GM19395 (cell line): ENCODE results near the gene NIPAL3.
"Not testable (repeated sequence)": the region's sequence is repeated elsewhere in the genome, so short reads cannot be mapped to it uniquely, and the experiment has no call there.

ENCODE experiments used
- ATAC-seq: cut with Tn5 transposase; IDR thresholded peaks from one replicate; pipeline ENCODE4 v1.9.1; 2021; ENCODE audit warnings: mild to moderate bottlenecking, moderate library complexity; ENCODE audit not compliant: unreplicated experiment

NIPAL3 gene

GRCh38 chr1:24420547-24420946 is 4.9 kb downstream of the NIPAL3 start:
- no peak for ATAC-seq

GRCh38 chr1:24421502-24421901 is 5.9 kb downstream of the NIPAL3 start:
- no peak for ATAC-seq

DNA sequence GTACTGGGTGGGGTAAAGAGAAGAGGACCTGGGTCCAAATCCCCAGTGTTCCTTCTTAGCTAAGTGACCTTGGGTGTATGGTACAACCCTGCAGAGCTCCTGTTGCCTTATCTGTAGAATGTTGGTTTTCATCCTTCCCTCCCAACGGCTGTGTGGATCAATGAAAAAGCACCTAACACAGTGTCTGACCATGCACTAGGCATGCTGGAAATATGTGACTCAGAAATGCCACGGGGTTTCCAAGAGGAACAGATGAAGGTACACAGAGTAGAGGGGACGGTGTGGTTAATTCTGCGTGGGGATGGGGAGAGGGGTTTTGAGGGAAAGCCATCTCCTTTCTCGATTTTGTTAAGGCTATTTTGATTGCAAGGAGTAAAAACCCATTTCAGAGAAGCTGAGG is 8.6 kb downstream of the NIPAL3 start:
- no peak for ATAC-seq

GRCh38 chr1:24424990-24425389 is 9.4 kb downstream of the NIPAL3 start:
- no peak for ATAC-seq

- ATAC-seq = no peak
These were observed 9.8 kb downstream of the NIPAL3 start for GRCh38 chr1:24425441-24425840.

- ATAC-seq = no peak
These were observed 10.3 kb downstream of the NIPAL3 start for GRCh38 chr1:24425922-24426321.

DNA sequence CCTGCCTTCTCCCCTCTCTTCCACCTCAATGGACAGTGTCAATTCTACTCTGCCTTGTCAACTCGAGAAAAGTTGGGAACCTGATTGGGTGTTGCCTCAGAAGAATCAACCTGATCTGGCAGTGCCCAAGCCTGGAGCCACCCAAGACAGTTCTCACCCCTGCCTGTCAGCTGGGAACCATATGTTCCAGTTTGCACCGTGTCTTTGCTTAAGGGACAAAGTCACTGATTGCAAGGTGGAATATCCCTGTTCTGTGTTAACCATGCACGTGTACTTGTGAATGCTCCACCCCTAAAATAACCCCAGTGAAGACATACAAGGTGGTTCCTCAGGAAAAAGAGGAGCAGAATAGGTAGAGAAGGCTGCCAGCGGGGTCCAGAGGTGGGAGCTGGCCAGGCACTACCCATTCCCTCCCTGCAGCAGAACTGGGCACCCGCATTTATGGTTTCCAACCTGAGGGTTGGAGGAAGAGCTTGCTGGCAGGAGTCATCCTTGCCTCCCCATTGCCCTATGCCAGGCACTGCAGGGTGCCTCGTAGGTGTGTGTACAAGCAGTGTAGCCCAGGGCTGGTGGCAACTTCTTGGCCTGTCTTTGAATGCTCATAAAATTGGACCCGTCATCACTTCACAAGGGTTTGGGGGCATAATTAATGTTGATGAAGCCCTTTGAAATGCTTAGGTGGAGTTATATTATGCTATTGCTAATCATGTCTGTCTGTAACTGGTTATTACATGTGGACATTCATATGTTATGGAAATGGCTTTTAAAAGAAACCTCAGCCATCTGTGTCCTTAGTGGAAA is 11.3 kb downstream of the NIPAL3 start:
- ATAC-seq = no peak

DNA sequence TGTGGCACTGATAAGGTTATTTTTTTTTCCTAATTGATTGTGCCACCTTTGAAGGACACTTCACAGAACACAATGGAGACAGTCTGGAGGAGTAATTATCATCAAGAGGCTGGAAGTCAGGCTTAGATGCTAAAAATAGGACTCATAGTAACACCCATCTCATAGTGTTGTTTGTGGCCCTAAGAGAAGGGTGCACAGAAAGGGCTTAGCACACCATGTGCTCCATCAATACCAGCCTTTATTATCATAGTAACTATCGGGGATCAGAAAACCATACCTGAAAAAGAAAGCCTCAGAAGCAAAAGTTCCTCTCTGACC is 11.9 kb downstream of the NIPAL3 start:
- ATAC-seq = no peak

DNA sequence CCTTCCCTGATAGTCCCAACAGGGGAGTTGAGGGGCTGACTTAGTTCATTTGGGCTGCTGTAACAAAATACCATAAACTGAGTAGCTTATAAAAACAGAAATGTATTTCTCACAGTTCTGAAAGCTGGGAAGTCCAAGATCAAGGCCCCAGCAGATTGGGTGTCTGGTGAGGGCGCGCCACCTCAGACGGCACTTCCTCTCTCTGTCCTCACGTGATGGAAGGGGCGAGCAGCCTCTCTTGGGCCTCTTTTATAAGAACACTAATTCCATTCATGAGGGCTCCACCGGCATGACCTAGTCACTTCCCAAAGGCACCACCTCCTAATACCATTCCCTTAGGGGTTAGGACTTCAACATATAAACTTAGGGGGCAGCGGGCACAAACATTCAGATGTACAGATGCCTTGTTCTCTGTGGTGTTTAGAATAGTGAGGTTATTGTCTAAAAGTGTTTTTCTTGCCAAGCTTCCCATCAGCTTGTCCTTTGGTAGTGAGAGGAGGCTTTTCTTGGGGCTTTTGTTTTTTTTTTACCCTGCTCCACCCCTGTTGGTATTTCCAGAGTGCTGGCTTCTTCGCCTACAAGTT is 20.3 kb downstream of the NIPAL3 start:
- ATAC-seq = no peak

- ATAC-seq = no peak
These were observed 22.2 kb downstream of the NIPAL3 start for GRCh38 chr1:24437631-24438396.

DNA sequence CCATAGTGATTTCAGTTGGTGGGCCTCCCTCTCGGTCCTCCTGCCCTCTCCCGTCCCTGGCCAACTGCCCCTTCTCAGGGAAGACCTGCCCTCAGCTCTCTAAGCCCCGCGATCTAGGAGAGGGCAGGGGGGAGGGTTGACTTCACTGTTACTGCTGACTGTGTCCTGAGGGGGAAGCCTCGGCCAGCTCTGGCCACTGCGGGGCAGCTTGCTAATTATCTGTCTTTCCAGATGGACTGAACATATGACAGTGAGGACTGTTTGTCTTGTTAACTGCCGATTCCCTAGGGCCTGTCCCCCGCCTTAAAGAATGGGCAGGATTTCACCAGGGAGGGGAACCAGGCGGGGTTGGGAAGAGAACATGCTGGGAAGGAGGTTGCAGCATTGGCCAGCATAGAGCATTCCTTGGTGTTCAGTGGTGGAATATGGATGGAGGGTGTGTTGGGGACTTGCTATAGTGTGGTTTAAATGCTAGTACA is 22.9 kb downstream of the NIPAL3 start:
- no peak for ATAC-seq

DNA sequence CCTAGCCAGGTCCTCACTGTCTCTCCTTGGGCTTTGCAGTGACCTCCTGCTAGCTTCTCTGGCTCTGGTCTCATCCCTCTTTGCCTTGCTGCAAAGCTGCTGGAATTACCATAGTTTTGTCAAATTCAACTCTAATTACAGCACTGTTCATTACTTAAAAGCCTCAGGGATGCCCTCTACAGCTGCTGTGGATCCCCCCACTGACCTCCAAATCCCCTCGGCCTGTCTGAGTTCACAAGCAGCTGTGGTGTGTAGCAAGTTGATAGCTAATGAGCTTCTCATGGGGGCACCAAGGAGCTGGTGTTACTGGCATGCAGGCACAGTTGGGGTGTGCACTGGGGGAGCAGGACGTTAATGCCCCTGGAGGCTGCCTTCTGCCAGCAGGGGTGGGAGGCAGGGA is 24.8 kb downstream of the NIPAL3 start:
- ATAC-seq = no peak

GRCh38 chr1:24441480-24441879 is 25.9 kb downstream of the NIPAL3 start:
- no peak for ATAC-seq

GRCh38 chr1:24441996-24442668 is 26.5 kb downstream of the NIPAL3 start:
- ATAC-seq = no peak

- no peak for ATAC-seq
These were observed 27.2 kb downstream of the NIPAL3 start for GRCh38 chr1:24442764-24443163.

DNA sequence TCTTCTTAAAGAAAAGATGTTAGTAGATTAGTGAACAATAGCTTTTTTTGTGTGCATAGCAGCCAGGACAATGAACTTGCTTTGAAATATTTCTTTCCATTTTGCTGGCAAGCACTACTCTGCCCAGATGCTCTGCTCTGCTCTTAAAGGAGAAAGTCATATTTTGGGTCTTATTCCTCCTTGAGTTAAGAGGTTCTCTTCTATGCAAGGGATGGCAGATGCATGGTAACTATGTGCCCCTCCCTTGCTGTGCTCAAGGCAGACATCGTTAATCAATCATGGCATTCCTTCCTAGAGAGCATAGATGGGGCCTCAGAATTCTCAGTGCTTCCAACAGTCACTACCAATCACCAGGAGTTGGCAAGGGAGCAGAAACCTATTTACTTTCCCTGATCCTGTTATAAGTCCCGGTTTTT is 27.6 kb downstream of the NIPAL3 start:
- no peak for ATAC-seq

DNA sequence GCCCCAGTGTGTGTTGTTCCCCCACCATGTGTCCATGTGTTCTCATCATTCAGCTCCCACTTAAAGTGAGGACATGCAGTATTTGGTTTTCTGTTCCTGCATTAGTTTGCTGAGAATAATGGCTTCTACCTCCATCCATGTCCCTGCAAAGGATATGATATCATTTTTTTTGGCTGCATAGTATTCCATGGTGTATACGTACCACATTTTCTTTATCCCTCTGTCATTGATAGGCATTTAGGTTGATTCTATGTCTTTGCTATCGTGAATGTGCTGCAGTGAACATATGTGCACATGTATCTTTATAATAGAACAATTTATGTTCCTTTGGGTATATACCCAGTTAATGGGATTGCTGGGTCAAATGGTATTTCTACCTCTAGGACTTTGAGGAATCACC is 30.8 kb downstream of the NIPAL3 start:
- not testable (repeated sequence) for ATAC-seq

DNA sequence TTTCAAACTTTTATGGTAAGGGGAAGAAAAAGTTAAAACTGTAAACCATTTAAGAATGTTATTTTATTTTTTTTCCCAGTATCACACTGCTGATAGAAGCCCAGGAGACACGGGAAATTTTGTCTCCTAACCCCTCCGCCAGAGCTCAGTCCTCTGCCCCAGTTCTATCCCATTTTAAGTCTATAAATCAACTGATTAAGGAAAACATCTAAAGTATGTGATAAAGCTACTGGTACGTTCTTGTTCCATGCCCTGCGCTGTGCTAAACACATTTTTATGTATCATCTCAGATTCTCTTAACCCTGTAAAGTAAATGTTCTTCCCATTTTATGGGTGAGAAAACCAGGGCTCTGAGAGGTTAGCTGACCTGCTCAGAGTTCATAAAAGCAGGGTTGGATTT is 34.7 kb downstream of the NIPAL3 start:
- no peak for ATAC-seq

GRCh38 chr1:24450857-24451397 is 35.3 kb downstream of the NIPAL3 start:
- ATAC-seq = no peak

- ATAC-seq = no peak
These were observed 36.1 kb downstream of the NIPAL3 start for GRCh38 chr1:24451746-24452145.

GRCh38 chr1:24452922-24453485 is 37.4 kb downstream of the NIPAL3 start:
- no peak for ATAC-seq
